ENCODE measurements around the gene DDX46. TPM values are rescaled to one million over a fixed set of nuclear protein-coding genes. Genes with fewer than 3 reads are reported as not detected.

DDX46 gene
- total and polyA plus RNA-seq, 2 of the 8 experiments (the other 6 are each of a cell fraction or from before 2014, with no cell fraction given): 22.6 to 110 TPM

GRCh38 chr5:134738963-134739661 is 19.5 kb upstream of the DDX46 start:
- peaks cover 3% of the 10 kb centered on the region; the same call in 1 of the 2 replicates for H3K23me2 ChIP-seq (ENCODE audit: low read depth, low read length)
- H4K8ac ChIP-seq (ENCODE audit: extremely low read depth, insufficient read depth, low read length): no peak overlapping the region
- peaks cover 3 to 33% of the 10 kb centered on the region in 2 experiments; a peak in 3 of 4 replicates for H3K79me2 ChIP-seq (ENCODE audit: control insufficient read depth in 1 of 2, insufficient read depth in 2 of 2, low read length in 2 of 2)
- no peaks in the 10 kb centered on the region for H3K4me1 ChIP-seq (replicated peaks in 1 of 4; ENCODE audit: control insufficient read depth in 3 of 4, insufficient read depth in 4 of 4, low read length in 3 of 4)
- peaks cover 0 to 3% of the 10 kb centered on the region in 2 experiments for H4K20me1 ChIP-seq (replicated peaks in 1 of 2; ENCODE audit: control insufficient read depth in 1 of 2, insufficient read depth in 2 of 2, low read length in 2 of 2)
- H2AFZ ChIP-seq (ENCODE audit: low read length): no peak overlapping the region; the same call in 1 of the 2 replicates
- H2AK5ac ChIP-seq (ENCODE audit: low read depth, low read length): no peak overlapping the region
- peak overlapping the region; percentile 62 to 97 (median 84) for H3K4me3 ChIP-seq (ENCODE audit: extremely low read depth in 1 of 4, insufficient read depth in 2 of 4, low read depth in 3 of 4, low read length in 4 of 4)
- peak overlapping the region; percentile 28; the same call in 1 of the 2 replicates for H2BK5ac ChIP-seq (ENCODE audit: low read depth, low read length)
- ChIA-PET POLR2A (ENCODE audit: partially characterized antibody) (interaction anchor here (0.6 to 3.6 kb wide), 19 partner anchors 10 to 509 kb away, joined by 3 to 31 read pairs (median 4); partner anchors contain the start of genes C5orf24, DDX46 and PCBD2), CTCF (ENCODE audit: partially characterized antibody) (interaction anchor here (0.7 to 3.3 kb wide), 12 partner anchors 10 to 555 kb away, joined by 3 to 26 read pairs (median 4); partner anchors contain the start of genes DDX46 and PCBD2)
- peaks cover 0 to 18% (median 3%) of the 10 kb centered on the region in 4 experiments; a peak in 3 of 8 replicates for H3K36me3 ChIP-seq (ENCODE audit: control insufficient read depth in 2 of 4, insufficient read depth in 4 of 4, low read length in 3 of 4)
- H2BK15ac ChIP-seq (ENCODE audit: low read length): no peak overlapping the region
- H3K9ac ChIP-seq (replicated peaks in 1 of 4; ENCODE audit: extremely low read depth in 1 of 4, low read depth in 3 of 4, low read length in 3 of 4): peak overlapping the region; percentile 29 to 88 (median 73)
- WGBS, 2 experiments (ENCODE audit: extremely low coverage in 1 of 2, insufficient coverage in 1 of 2, insufficient read length in 1 of 2, insufficient replicate concordance in 2 of 2, low coverage in 1 of 2, low lambda C conversion rate in 2 of 2, missing lambda C conversion rate in 1 of 2): 13% methylated on average over 21 of the region's 21 CpGs; no CpG with 5 or more reads in 1 of the 2 experiments
- H2BK12ac ChIP-seq (ENCODE audit: low read depth, low read length): no peak overlapping the region
- peaks cover 4% of the 10 kb centered on the region; the same call in 1 of the 2 replicates for H3K79me1 ChIP-seq (ENCODE audit: low read depth, low read length)
- H3K56ac ChIP-seq (replicated peaks; ENCODE audit: insufficient read length, low read depth, low read length): no peak overlapping the region
- H3K18ac ChIP-seq (ENCODE audit: extremely low read depth, low read length): no peak overlapping the region
- no peaks in the 10 kb centered on the region for H3K9me3 ChIP-seq (ENCODE audit: insufficient read depth in 2 of 2, low read depth in 1 of 2, low read length in 1 of 2)
- H3K27ac ChIP-seq (ENCODE audit: low read depth, low read length): no peak overlapping the region
- H4K91ac ChIP-seq (replicated peaks; ENCODE audit: insufficient read length, low read length): no peak overlapping the region
- FAIRE-seq (no peak), DNase-seq (ENCODE audit: low read depth in 1 of 2, low spot score in 2 of 2) (peak in 1 of 2 experiments; percentile 57)
- H2BK20ac ChIP-seq (ENCODE audit: low read length): no peak overlapping the region
- no peak overlapping the region for H2BK120ac ChIP-seq (replicated peaks; ENCODE audit: low read depth, low read length)
- no peak overlapping the region for H3K23ac ChIP-seq (ENCODE audit: insufficient read length)
- no peaks in the 10 kb centered on the region for H3K27me3 ChIP-seq (replicated peaks in 1 of 4; ENCODE audit: control insufficient read depth in 3 of 4, extremely low read depth in 1 of 4, insufficient read depth in 3 of 4, low read length in 3 of 4)
- H3K4ac ChIP-seq (replicated peaks; ENCODE audit: insufficient read length, low read depth, low read length): no peak overlapping the region
- no peak overlapping the region for H4K5ac ChIP-seq (ENCODE audit: insufficient read length, low read depth, low read length)
- peak overlapping the region; percentile 83 to 90 for H3K4me2 ChIP-seq (ENCODE audit: insufficient read depth in 1 of 2, low read depth in 2 of 2, low read length in 2 of 2)
- H3K14ac ChIP-seq (ENCODE audit: insufficient read length): no peak overlapping the region
- TF ChIP-seq HDAC6 (IDR thresholded peaks at IDR 0.05; ENCODE audit: low read depth, low read length) (no peak), POLR2AphosphoS5 (IDR thresholded peaks at IDR 0.05; ENCODE audit: low read depth, low read length) (no peak), BCL11A (IDR thresholded peaks at IDR 0.05; ENCODE audit: low read depth in 2 of 2, low read length in 2 of 2) (no peak), E2F6 (IDR thresholded peaks at IDR 0.05) (peak; percentile 98), YY1 (IDR thresholded peaks at IDR 0.05; ENCODE audit: low read depth, low read length) (0 out of 2 replicates have a peak, but pooled peaks have one; percentile 6), RBBP5 (IDR thresholded peaks at IDR 0.05; ENCODE audit: borderline replicate concordance, low read depth, low read length) (0 out of 2 replicates have a peak, but pooled peaks have one; percentile 24), RFX5 (IDR thresholded peaks at IDR 0.05; ENCODE audit: borderline replicate concordance, low read depth, low read length) (no peak), BACH1 (IDR thresholded peaks at IDR 0.05; ENCODE audit: low read length) (0 out of 2 replicates have a peak, but pooled peaks have one; percentile 12), TEAD4 (IDR thresholded peaks at IDR 0.05; ENCODE audit: low read depth, low read length) (no peak), RAD21 (IDR thresholded peaks at IDR 0.05 in 1 of 2, conservative IDR thresholded peaks at IDR 0.05 in 1 of 2; ENCODE audit: low read depth in 2 of 2, low read length in 2 of 2) (peak in 1 of 2 experiments; percentile 2; a peak in 2 of 4 replicates), ASH2L (IDR thresholded peaks at IDR 0.05; ENCODE audit: low read length) (peak; percentile 0)
